Muscle of back (tissue), 11 donors: ENCODE results near the gene ANAPC15. TPM values are rescaled to one million over a fixed set of nuclear protein-coding genes. Genes with fewer than 3 reads are reported as not detected.
A peak's percentile ranks its signal among the peaks of the same experiment; 100 is the strongest.

ENCODE experiments used
- DNase-seq, 3 donors: peaks; one replicate each; pipeline versions ENCODE4 v3.0.0 to v3.0.0-alpha.2; 2013
- polyA plus RNA-seq, 10 donors: library from polyadenylated mRNA; unstranded; fragments of 120-200 nt; gene quantifications; one replicate each; pipeline ENCODE4 v1.2.1, GENCODE V29; 2013; ENCODE audit not compliant: insufficient read length in 10 of 10

ANAPC15 gene
- polyA plus RNA-seq, 10 donors, result 29.9 to 34.1 (median 32.2) TPM

- no peak for DNase-seq
Measured at GRCh38 chr11:72088076-72088808, 24.3 kb downstream of the ANAPC15 start.

DNA sequence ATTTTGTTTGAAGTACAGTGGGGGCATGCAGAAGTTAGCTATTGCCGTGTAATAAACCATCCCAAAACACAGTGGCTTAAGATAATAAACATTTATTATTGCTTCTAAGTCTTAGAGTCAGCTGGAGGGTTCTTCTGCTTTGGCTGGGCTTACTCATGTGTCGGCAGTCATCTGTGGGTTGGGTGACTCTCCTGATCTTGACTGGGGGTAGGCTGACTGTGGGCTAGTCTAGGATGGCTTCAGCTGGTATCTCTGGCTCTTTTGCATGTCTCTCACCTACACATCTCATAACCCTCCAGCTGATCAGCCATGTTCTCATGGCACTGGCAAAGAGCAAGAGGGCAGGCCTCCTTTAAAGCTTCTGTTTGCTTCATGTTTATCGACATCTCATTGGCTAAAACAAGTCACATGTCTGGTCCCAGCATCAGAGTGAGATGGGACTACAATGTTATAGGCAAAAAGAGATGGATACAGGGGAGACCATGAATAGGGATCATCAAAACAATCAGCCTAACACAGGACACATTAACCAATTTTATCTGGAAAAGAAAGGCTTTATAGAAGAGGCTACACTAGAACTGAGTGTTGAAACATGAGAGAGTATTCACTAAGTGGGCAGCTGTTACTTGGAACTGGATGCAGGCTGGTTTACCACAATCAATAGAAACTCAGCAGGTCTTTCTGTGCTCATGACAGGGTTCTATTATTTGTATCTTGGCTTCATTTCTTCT is 26.7 kb downstream of the ANAPC15 start:
- DNase-seq, result no peak

DNA sequence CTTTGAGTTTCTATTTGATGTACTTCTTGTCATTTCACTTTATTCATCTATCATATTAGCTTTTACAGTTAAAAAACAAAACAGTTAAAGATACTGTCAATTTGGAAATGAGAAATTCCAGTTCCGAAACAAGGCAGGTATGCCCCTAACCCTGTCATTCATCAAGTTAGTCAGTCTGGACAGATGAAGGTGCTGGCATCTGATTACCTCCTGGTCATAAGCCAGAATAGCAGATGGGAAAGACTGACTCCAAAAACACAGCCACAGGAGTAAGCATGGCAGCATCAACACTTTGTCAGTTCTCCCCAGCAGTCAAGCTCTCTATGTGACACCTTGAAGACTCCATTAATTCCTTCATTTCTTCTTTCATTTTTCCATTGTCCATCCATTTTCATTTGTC is 27.5 kb downstream of the ANAPC15 start:
- DNase-seq, result no peak

- no peak for DNase-seq
Measured at GRCh38 chr11:72084076-72084475, 28.4 kb downstream of the ANAPC15 start.

- no peak for DNase-seq
Measured at GRCh38 chr11:72083414-72083813, 29.1 kb downstream of the ANAPC15 start.

DNA sequence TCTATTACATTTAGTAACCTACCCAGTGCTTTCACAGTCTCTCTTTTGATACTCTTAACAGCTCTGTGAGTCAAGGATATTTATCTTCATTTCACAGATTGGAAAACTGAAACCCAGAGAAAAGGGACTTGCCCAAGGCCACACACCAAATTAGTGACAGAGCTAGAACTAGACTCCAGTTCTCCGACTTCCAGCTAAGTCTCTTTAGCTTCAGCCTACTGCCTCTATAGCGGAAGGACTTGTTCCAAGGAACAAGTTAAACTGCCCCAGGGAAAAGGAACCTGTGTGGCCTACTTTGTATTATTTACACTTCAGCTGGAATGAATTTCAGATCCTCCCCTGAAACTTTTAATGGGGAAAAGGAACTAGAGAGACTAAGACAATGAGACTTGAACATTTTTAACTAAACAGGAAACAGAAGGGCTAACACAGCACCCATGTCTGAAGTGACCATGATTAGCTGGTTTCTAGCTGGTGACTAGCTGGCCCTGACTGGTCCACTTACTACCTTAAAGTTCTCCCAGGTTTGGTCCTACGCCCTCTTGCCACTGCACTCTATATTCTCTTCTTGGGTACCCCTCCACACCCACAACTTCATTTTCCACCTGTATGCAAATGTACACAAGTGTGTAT is 30.6 kb downstream of the ANAPC15 start:
- no peak for DNase-seq

- no peak for DNase-seq
Measured at GRCh38 chr11:72081184-72081644, 31.3 kb downstream of the ANAPC15 start.

- DNase-seq, result peak; percentile 100
Measured at GRCh38 chr11:72080326-72081183, 31.9 kb downstream of the ANAPC15 start, which contains the start of the genes LRRC51 and NUMA1. TSS of gene LRRC51 (plus strand) at chr11:72080850. CDS start at chr11:72089084, 8,234 bp downstream. TSS of gene NUMA1 (minus strand) at chr11:72080542. CDS start at chr11:72035943, 44,599 bp downstream.

DNA sequence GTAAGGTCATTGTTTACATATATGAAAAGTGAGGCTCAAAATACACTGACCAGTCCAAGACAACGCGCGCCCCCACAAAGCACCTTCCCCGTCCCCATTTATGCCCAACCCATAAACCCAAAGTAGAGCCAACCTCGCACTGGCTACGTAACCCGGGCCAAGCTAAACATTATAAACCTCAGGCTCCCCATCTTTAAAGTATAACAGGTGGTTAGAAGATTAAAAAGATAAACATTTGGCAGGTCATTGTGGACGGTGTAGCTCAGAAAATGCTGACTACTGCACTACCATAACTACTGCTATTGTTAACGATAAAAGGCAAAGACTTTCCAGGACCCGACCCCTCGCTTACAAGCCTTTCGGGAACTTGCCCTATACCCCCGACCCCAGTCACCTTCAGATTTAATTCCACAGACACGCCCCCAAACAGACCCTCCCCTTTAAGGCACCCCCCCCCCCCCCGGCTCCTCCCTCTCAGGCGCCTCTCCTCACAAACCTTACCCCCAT is 32.6 kb downstream of the ANAPC15 start:
- no peak for DNase-seq

GRCh38 chr11:72078477-72078876 is 34.0 kb downstream of the ANAPC15 start:
- DNase-seq, result no peak

DNA sequence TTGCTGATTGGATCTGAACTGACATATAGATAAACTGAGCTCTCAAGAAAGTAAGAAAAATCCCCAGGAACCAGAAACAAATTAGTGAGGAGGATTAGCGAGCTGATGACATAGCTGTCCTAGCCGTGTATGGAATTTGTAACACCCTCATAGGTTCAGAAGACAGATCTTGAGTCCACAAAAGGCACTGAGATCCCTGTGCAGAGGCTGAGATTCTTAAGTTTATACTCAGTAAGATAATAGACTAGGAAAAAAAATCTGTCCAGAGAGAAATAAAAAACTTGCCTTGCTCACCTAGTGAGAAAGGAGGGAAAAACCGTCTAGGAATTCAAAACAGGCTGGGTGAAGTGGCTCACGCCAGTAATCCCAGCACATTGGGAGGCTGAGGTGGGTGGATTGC is 36.7 kb downstream of the ANAPC15 start:
- no peak for DNase-seq

DNA sequence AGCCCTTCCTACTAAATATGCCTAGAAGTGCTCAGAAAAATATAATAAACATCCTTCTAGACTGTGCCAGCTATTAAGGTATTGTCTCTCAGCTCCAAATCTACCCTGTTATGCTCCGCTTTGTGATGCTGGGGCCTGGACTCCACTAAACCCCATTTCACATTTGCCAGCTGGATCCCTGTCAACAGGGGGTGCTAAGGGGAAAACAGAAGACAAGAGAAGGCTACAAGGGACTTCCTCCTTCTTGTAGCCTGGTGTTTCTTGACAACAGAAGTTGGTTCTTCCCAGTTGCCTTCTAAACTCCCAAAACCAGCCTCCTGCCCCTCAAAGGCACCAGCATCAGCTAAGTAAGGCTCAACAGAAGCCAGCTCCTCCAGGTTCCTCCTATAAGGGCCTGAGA is 37.4 kb downstream of the ANAPC15 start:
- no peak for DNase-seq

DNA sequence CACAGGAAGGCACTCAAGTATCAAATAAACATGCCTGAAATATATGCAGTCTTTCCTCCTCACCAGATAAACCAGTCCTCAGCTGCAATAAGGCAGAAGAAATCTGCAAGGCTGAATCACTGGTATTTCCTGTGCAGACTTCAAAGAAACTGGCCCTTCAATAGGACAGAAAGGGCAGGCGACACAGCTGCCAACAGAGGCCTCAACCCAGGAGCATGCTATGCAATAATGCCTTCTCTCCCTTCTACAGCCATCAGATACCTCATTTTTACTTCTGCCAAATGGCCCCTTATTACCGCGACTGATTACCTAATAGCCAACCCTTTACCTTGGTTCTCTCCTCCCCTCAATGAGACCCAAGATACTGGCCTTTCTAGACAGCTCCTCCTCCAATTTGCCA is 40.1 kb downstream of the ANAPC15 start:
- DNase-seq, result peak in 1 of 3 donors; percentile 49

GRCh38 chr11:72070491-72070890 is 42.0 kb downstream of the ANAPC15 start:
- no peak for DNase-seq

GRCh38 chr11:72069787-72070251 is 42.7 kb downstream of the ANAPC15 start:
- DNase-seq, result peak in 2 of 3 donors; percentile 34 to 66

DNA sequence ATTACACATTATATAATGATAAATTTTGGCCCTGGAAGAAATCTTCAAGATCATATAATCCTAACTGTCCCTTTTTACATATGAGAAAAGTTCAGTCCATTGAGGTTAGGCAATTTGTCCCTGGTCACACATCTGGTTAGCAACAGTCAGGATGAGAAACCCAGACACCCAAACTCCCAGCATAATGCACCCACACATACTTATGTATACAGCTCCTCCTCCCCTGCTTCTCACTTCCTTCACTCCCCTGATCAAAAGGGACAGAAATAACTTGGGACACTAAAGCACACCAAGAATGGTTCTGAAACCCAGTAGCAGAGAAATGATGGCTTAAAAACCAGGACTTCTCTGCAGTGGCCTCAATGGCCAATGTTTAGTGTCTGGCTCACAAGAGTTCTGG is 43.3 kb downstream of the ANAPC15 start:
- peak in 1 of 3 donors; percentile 11 for DNase-seq

DNA sequence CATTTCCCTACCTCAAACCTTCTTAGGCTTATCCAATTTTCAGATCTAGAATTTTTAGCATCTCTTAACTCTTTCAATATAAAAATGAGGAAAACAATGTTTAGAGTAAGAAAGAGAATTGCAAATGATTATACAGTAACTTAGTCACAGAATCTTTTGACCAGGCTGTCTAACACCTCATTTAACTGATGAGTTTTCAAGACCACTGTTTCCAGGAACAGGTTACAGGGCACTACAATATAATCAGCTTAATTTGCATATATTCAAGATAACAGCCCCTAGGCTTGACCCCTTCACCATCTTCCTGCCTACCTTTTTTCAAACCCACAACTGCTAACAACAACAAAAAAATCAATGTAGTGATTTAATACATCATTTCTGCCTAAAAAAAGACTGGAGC is 44.8 kb downstream of the ANAPC15 start:
- DNase-seq, result no peak

GRCh38 chr11:72067266-72067665 is 45.2 kb downstream of the ANAPC15 start:
- DNase-seq, result no peak

GRCh38 chr11:72066855-72067254 is 45.6 kb downstream of the ANAPC15 start:
- no peak for DNase-seq

GRCh38 chr11:72061739-72062396 is 50.6 kb downstream of the ANAPC15 start:
- no peak for DNase-seq
